IPS DF 4.7 (cell line): ENCODE data around the gene EHHADH.

Experiments
- DNase-seq: peaks from one replicate; pipeline ENCODE4 v3.0.0-alpha.2; 2013; ENCODE audit warnings: low spot score; ENCODE audit errors: extremely low read depth

Gene EHHADH

DNA sequence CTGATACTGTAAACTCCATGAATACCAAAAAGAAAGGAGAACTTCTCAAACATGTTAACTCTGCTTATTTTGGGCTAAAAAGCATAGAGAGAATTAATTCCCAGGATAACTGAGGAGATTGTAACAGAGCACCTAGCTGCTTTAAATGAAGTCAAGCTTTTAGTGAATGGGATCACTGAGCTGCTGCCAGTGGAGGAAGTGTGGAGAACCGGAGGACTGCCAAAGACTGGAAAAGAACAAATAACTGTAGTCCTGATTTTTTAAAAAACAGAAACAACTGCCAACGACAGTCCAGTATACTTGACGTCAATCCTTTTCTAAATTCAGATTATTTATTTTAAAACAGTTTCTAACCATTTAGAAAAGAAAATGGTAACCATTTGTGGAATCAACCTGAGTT is 104.3 kb downstream of the EHHADH start:
- no peak for DNase-seq

DNA sequence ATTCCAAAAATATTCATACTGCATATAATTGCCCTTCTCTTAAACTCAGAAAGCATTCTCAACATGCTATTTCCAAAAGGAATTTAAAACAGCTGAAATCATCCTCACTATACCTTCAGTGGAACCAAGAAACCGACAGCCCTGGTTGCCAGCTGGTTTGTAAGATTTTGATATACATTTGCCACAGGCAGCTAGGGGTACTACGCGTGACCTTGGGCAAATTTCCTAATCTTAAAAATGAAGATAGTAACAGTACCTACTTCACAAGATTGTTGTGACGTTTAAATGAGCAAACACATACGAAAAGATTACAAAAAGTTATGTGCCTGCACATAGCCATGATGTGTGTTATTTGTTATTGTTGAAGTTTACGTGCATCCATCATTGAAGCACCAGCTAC is 108.3 kb downstream of the EHHADH start:
- DNase-seq = no peak

DNA sequence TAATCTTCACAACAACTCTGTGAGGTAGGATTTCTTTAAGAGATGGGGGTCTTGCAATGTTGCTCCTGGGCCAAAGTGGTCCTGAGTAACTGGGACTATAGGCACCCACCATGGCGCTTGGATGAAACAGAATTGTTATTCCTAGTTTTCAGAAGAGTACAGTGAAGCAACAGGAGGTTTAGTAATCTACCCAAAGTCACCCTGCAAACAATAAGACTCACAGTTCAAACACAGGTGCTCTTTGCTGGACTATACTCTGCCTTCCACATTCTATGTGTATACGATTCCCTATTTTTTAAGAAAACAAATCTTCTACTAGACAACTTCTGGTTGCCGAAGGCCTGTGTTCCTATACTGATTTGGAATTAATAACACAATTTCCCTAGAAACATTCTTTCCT is 109.1 kb downstream of the EHHADH start:
- no peak for DNase-seq
